KG1 (cell line): Measurements from ENCODE around the gene SLC36A3.

ENCODE experiments used
- DNase-seq: peaks from one replicate; lab custom pipeline; 2025; lab: John Stamatoyannopoulos, UW

The SLC36A3 gene

DNA sequence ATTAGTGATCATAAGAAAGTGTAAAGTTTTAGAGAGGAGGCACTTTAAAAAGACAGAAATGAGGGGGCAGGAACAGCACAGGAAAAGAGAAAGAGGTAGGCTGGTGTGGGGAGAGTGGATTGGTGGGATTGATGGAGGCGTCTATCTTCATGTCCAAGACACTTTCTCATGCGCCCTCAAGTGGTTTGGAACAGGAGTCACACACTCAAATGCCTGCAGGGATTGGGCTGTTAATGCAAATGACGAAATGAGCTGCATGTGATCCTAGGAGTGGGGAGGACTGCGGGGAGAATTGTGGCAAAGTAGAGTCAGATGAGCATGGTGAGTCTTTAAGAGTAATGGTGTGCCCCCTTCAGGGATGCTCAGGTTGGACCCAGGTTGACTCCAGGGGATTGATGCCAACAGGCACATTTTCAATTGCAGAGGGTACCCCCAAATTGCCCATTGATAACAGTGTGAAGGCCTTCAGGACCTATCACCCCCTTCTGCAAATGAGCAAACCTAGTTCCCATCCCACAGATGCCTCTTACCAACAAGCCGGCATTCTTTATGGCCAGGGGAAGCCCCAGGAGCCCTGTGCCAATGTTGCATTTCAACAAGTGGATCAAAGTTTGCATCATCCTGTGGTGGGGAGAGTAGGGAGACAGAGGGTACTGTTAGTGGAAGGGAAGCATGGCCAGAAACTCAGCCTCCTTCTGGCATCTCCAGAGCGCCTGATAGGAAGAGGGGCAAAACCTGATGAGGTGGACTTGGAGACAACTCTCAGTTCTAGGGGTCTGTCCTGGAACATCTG, 5.3 kb downstream of the SLC36A3 start:
- no peak for DNase-seq

GRCh38 chr5:151296974-151297373, 6.6 kb downstream of the SLC36A3 start:
- DNase-seq = no peak

GRCh38 chr5:151296478-151296830, 7.1 kb downstream of the SLC36A3 start:
- no peak for DNase-seq

DNA sequence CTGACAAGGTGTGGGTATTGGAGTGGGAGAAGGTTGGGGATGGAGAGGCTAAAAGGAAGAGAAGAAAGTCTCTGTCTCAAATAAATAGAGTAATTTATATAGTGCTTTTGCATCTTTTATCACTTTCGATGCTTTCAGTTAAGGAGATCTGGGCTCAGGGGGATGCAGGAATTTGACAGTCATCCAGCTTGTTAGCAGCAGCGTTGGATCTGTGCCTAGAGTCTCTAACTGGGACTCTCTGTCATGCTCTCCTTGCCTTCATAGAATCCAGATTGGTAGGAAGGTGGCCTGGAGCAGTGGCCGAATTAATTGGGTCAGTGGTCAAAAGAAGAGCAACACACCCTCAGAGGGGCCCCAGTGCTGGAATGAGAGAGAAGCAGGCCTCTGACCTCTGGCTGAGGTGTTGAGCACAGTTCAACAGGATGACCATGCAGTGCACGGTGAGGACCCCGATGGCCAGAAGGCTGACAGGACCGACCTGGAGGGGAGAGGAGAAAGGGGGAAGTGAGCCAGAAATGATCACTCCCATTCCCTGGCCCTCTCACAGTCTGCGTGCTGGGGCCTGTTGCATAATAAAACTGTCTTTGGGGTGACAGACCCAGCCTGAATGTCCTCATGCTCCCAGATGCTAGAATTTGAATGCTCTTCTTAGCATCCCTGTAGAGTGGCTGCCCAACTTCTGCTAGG, 7.6 kb downstream of the SLC36A3 start:
- DNase-seq = no peak

- DNase-seq = no peak
Observed at GRCh38 chr5:151295138-151295537, 8.4 kb downstream of the SLC36A3 start.

DNA sequence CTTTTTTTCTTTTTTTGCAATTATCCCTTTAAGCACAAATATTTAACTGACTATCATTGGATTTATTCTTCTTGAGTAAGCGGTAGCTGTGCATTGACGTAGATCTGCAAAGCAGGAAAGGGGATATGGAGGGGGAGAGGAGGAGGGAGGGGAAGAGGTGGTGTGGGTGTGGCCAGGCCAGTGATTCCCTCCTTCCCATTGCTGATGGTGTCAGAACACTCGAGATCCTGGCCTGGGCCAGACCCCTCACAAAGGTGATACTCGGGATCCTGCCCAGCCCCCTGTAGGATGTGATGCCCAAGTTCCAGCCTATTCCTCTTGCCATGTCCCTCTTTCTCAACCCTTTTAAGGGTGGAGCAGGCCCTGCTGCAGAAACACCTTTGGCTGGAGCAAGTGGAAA, 9.9 kb downstream of the SLC36A3 start:
- DNase-seq = no peak

- DNase-seq = no peak
Observed at GRCh38 chr5:151288180-151288579, 15.4 kb downstream of the SLC36A3 start.

DNA sequence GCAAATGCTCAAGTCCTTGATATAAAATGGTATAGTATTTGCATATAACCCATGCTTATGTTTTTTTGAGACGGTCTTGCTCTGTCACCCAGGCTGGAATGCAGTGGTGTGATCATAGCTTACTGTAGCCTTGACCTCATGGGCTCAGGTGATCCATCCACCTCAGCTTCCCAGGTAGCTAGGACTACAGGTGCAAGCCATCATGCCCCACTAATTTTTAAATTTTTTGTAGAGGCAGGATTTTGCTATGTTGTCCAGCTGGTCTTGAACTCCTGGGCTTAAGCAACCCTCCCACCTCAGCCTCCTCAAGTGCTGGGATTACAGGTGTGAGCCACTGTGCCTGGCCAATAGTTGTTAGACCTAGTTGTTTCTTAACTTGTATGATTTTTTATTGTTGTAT, 17.3 kb downstream of the SLC36A3 start:
- DNase-seq = no peak

GRCh38 chr5:151285683-151286082, 17.9 kb downstream of the SLC36A3 start:
- no peak for DNase-seq

DNA sequence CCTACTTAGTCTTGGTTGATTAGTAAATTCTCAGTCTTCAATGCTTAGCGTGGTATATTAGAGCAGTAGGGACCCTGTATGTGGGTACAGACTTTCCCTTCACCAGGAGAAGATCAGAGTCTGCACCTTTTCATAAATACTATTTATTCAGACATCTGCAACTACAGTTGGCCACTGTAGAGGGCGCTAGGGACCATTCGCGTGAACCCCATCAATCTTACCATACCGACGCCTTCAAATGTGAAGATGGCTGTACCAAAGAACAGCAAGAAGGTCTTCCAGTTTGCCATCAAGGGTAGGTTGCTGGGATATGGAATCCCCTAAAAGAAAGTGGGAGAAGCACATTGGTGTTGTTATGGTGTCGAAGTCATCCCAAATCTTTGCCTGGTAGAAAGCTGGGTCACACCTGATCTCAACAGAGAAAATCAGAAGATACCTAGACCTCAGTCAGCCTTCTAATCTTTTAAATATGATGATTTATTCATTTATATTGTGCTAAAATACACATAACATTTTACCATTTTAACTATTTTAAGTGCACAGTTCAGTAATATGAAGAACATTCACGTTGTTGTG, 19.1 kb downstream of the SLC36A3 start:
- DNase-seq = no peak

DNA sequence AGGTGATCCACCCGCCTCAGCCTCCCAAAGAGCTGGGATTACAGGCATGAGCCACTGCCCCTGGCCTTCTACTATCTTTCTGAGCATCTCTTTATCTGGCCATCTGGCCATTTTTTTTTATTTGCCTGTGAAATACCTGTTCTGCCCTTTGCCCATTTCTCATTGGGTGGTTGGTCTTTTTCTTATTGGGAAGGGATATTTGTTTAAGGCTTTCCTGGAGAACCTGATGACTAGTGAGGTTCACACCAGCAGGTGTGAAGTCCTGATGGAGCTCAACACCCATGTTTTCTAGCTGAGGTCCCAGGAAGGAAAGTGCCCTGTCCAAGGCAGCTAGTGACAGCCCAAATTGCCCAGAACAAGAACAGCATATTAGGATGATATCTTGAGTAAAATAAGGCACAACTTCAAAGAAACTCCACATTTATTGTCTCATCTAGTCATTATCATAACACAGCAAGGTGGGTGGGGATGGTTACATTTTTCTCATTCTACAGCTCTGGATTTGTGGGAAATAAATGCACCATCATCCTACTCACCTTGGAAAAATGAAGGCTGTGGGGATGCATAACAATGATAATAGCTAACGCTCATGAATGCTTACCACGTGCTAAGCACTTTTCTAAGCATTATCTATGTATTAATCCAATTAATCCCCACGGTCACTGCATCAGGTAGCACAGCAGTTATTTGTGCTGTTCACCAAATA, 20.3 kb downstream of the SLC36A3 start:
- DNase-seq = no peak

DNA sequence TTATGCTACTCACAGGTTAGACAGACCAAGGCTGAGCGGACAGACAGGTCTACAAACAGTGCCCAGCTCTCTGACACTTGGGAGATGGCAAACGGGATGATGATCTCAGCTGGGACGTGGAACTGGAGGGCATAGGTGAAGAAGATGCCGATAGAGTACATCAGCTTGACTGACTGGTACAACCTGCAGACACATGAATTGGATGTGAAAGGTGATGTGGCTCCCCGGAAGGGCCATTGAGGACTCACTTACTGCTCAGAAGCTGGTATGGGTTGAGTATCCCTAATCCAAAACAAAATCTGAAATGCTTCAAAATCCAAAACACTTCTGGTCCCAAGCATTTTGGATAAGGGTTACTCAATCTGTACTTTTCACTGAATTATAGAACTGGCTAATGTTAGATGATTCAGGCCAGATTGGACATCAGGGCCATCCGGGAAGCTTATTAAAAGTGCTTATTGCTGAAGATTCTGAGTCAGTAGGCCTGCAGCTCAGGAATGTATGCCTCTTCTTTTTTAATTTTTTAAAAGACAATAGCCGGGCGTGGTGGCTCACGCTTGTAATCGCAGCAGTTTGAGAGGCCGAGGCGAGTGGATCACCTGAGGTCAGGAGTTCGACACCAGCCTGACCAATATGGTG, 22.4 kb downstream of the SLC36A3 start:
- no peak for DNase-seq

GRCh38 chr5:151280443-151280842, 23.1 kb downstream of the SLC36A3 start:
- DNase-seq = no peak

DNA sequence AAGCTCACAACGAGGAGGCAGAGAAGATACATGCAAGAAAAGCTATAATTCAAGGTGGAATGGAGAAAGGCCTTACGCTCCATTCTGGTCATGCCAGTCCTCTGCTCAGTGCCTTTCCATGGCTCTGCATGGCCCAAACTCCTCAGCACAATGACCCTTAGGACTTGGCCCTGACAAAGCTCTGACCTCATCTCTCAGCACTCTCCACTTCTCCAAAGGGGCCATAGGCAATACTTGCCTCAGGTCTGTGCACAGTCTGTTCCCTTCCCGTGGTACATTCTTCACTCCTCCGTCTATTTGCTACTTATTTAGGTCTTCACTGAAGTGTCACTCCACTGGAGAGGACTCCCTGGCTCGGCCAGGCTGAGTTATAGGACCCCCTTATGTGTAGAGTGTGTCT, 24.7 kb downstream of the SLC36A3 start:
- no peak for DNase-seq

GRCh38 chr5:151275803-151276202, 27.8 kb downstream of the SLC36A3 start:
- DNase-seq = no peak

DNA sequence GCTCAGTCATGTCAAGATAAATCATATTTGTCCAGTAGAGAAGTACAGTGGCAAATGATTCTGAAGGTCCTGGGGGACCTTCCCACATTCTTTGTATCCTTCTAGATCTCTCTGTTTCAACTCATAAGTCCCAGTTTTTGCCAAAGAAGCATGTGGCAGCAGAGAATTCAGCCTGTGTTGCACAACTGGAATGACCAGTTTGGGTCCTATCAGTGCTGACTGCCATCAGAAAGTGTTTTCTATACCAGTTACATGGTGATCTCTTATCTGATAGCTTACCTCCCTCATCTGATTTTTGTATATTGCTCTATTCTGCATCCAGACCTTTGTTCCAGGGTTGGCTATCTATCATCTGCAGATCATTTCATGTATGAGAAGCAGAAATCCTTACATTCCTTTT, 28.9 kb downstream of the SLC36A3 start:
- DNase-seq = no peak

DNA sequence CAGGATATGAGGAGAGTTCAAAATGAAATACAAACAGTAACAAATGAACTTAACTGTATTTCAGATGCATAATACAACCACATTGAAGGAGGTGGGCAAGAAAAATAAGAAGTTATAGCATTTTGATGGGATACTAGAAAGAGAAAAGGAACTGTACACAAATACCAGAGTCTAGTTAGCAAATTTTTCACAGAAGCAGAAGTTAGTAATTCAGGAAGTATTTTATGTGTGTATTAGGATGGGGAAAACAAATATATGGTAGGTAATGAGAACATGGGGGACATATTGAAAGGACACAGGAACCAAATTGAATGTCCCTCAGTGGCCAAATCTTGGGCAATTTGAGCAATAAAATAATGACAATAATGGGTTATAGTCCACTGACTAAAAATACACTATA, 32.2 kb downstream of the SLC36A3 start:
- DNase-seq = no peak

- no peak for DNase-seq
Observed at GRCh38 chr5:151270599-151270998, 33.0 kb downstream of the SLC36A3 start.

GRCh38 chr5:151267491-151268260, 35.9 kb downstream of the SLC36A3 start:
- no peak for DNase-seq

DNA sequence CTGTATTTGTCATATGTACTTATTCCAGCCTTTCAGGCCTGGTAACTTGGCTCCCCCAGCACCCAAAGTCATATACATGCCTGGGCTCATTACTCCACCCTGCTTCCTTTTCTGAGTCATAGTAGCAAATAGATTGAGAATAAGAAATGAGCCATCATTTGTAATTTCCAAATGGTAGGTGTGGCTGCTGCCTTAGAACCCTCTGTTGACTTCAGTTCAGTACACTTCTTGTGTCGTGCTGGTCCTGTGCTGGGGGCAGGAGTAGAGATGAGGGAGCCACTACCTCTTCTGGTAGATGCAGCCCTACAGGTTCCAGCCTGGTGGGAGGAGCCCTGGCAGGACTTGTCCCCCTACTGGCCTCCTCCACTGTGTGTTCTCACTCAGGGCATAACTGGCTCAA, 39.5 kb downstream of the SLC36A3 start:
- DNase-seq = no peak

DNA sequence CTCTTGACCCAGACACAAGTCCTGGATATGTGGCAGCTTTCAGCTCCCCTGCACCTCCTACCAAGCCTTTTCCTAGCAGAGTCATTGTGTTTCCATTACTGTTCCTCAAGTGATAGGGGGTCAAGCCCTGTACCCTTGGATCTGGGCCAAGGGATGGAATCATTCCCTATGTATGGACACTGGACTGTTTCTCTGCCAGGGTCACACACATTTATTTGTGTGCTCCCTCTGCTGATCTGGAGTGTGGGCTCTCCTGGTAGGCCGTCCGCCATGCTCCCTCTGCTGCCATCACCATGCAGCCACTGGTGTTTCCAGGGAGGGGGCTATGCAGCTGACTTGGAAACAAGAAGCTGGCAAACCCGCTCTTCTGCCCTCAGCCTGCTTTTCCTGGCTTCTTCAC, 41.0 kb downstream of the SLC36A3 start:
- DNase-seq = no peak

- no peak for DNase-seq
Observed at GRCh38 chr5:151259931-151260330, 43.6 kb downstream of the SLC36A3 start.
